Smooth muscle cell (in vitro differentiated cells): ENCODE data around the gene TMEM178B. TPM values are rescaled to one million over a fixed set of nuclear protein-coding genes. Genes with fewer than 3 reads are reported as not detected.

Experiments used
- DNase-seq: peaks from one replicate; lab custom pipeline; 2025; ENCODE audit not compliant: unreplicated experiment; lab: John Stamatoyannopoulos, UW
- H2AFZ ChIP-seq: fragments of 200-600 bp; sonication (generic); 2 replicates; pipeline ENCODE4 v1.6.0; 2016; ENCODE audit warnings: antibody characterized with exemption, low read depth, mild to moderate bottlenecking
- H3F3A ChIP-seq: fragments of 200-600 bp; sonication (generic); 2 replicates; pipeline ENCODE4 v1.6.0; 2017; ENCODE audit warnings: antibody characterized with exemption, low read depth
- H3K27ac ChIP-seq: fragments of 200-600 bp; sonication (generic); 2 replicates; pipeline ENCODE4 v1.5.1; 2016; ENCODE audit warnings: low read depth, mild to moderate bottlenecking
- H3K27me3 ChIP-seq: fragments of 200-600 bp; sonication (generic); 2 replicates; pipeline ENCODE4 v1.6.1; 2016; ENCODE audit warnings: low read depth, mild to moderate bottlenecking
- H3K36me3 ChIP-seq: fragments of 200-600 bp; sonication (generic); 2 replicates; pipeline ENCODE4 v1.5.1; 2016; ENCODE audit warnings: low read depth
- H3K4me1 ChIP-seq: fragments of 200-600 bp; sonication (generic); 2 replicates; pipeline ENCODE4 v1.5.1; 2016; ENCODE audit warnings: low read depth
- H3K4me2 ChIP-seq: fragments of 200-600 bp; sonication (generic); 2 replicates; pipeline ENCODE4 v1.6.0; 2016; ENCODE audit warnings: mild to moderate bottlenecking
- H3K4me3 ChIP-seq: fragments of 200-600 bp; sonication (generic); 2 replicates; pipeline ENCODE4 v1.5.1; 2016; ENCODE audit warnings: mild to moderate bottlenecking
- H3K79me2 ChIP-seq: fragments of 200-600 bp; sonication (generic); 2 replicates; pipeline ENCODE4 v1.6.0; 2016; ENCODE audit warnings: low read depth, mild to moderate bottlenecking
- H3K9ac ChIP-seq: fragments of 200-600 bp; sonication (generic); 2 replicates; pipeline ENCODE4 v1.6.0; 2016; ENCODE audit warnings: low read depth
- H3K9me3 ChIP-seq: fragments of 200-600 bp; sonication (generic); replicated peaks from 2 replicates; pipeline ENCODE4 v1.5.1; 2016; ENCODE audit warnings: low read depth
- H4K20me1 ChIP-seq: fragments of 200-600 bp; sonication (generic); 2 replicates; pipeline ENCODE4 v1.6.0; 2016; ENCODE audit warnings: low read depth
- CTCF ChIP-seq: fragments of 200-600 bp; sonication (generic); IDR thresholded peaks from 2 replicates; pipeline ENCODE4 v1.5.1; 2017; ENCODE audit warnings: borderline replicate concordance, mild to moderate bottlenecking, antibody characterized with exemption; ENCODE audit not compliant: insufficient read depth, poor library complexity, severe bottlenecking
- WGBS: methylation state at CpG from one replicate; pipeline ENCODE4 v1.1.7; 2016; ENCODE audit warnings: low lambda C conversion rate; 5-methylcytosine and 5-hydroxymethylcytosine counted together
- polyA plus RNA-seq: library from polyadenylated mRNA; unstranded; fragments of >200 nt; fragmentation: Nextera tagmentation; extraction: Ambion mirVana; gene quantifications from 2 replicates; pipeline ENCODE4 v1.2.1, GENCODE V29; 2016
- total RNA-seq: library from RNA; depleted of rRNA; stranded (reverse); fragments of >200 nt; gene quantifications from 2 replicates; pipeline ENCODE4 v1.2.3, GENCODE V29; 2014

The TMEM178B gene
- total and polyA plus RNA-seq, 2 experiments from 2014 or later: 0.72 TPM; not detected in 1

GRCh38 chr7:141411133-141411532 is 337.3 kb downstream of the TMEM178B start:
- no peak for DNase-seq
- H3K9me3 ChIP-seq: no peaks in the 10 kb centered on the region
- H3F3A ChIP-seq: no peaks in the 10 kb centered on the region
- no peaks in the 10 kb centered on the region for H3K36me3 ChIP-seq
- H3K4me1 ChIP-seq: peaks cover 13% of the 10 kb centered on the region
- no peak overlapping the region for H3K4me3 ChIP-seq
- no peaks in the 10 kb centered on the region for H4K20me1 ChIP-seq
- no peaks in the 10 kb centered on the region for H3K79me2 ChIP-seq
- H3K27me3 ChIP-seq: no peaks in the 10 kb centered on the region
- H3K4me2 ChIP-seq: no peak overlapping the region
- no peak overlapping the region for H2AFZ ChIP-seq
- H3K9ac ChIP-seq: no peak overlapping the region
- no peak overlapping the region for H3K27ac ChIP-seq
- no peak for TF ChIP-seq CTCF
- 92% methylated on average over 4 of the region's 4 CpGs for WGBS

GRCh38 chr7:141415999-141416398 is 342.1 kb downstream of the TMEM178B start:
- Histone ChIP-seq H3K9me3 (no peaks in the 10 kb centered on the region), H3K27ac (no peak overlapping the region), H3K9ac (no peak overlapping the region), H2AFZ (no peak overlapping the region), H3K4me3 (no peak overlapping the region), H3K79me2 (no peaks in the 10 kb centered on the region), H3F3A (no peaks in the 10 kb centered on the region), H4K20me1 (no peaks in the 10 kb centered on the region), H3K4me2 (no peak overlapping the region), H3K27me3 (no peaks in the 10 kb centered on the region), H3K36me3 (no peaks in the 10 kb centered on the region), H3K4me1 (no peaks in the 10 kb centered on the region)
- no peak for DNase-seq
- no peak for TF ChIP-seq CTCF
- 93% methylated on average over 3 of the region's 3 CpGs for WGBS

- DNase-seq: no peak
- H3K9ac ChIP-seq: no peak overlapping the region
- no peaks in the 10 kb centered on the region for H3F3A ChIP-seq
- no peak overlapping the region for H3K27ac ChIP-seq
- no peak overlapping the region for H3K4me2 ChIP-seq
- WGBS: 84% methylated on average over 9 of the region's 9 CpGs
- TF ChIP-seq CTCF: no peak
- H3K79me2 ChIP-seq: no peaks in the 10 kb centered on the region
- H4K20me1 ChIP-seq: no peaks in the 10 kb centered on the region
- no peak overlapping the region for H3K4me3 ChIP-seq
- H3K27me3 ChIP-seq: no peaks in the 10 kb centered on the region
- H3K36me3 ChIP-seq: no peaks in the 10 kb centered on the region
- no peaks in the 10 kb centered on the region for H3K9me3 ChIP-seq
- H3K4me1 ChIP-seq: no peaks in the 10 kb centered on the region
- H2AFZ ChIP-seq: no peak overlapping the region
Measured at GRCh38 chr7:141416650-141417270, 342.9 kb downstream of the TMEM178B start.

GRCh38 chr7:141417506-141417905 is 343.6 kb downstream of the TMEM178B start:
- no peaks in the 10 kb centered on the region for H3K79me2 ChIP-seq
- no peak overlapping the region for H3K4me3 ChIP-seq
- no peaks in the 10 kb centered on the region for H3K4me1 ChIP-seq
- H3K9me3 ChIP-seq: no peaks in the 10 kb centered on the region
- no peaks in the 10 kb centered on the region for H3F3A ChIP-seq
- WGBS: 89% methylated on average over 4 of the region's 4 CpGs
- H3K27me3 ChIP-seq: no peaks in the 10 kb centered on the region
- no peak for TF ChIP-seq CTCF
- no peak overlapping the region for H3K4me2 ChIP-seq
- no peak overlapping the region for H3K9ac ChIP-seq
- H4K20me1 ChIP-seq: no peaks in the 10 kb centered on the region
- DNase-seq: no peak
- H2AFZ ChIP-seq: no peak overlapping the region
- H3K36me3 ChIP-seq: no peaks in the 10 kb centered on the region
- H3K27ac ChIP-seq: no peak overlapping the region
